ENCODE measurements around the gene DNAJB11. TPM values are rescaled to one million over a fixed set of nuclear protein-coding genes. Genes with fewer than 3 reads are reported as not detected.

The DNAJB11 gene
- total and polyA plus RNA-seq, 2 donors (not counting 1 experiment from before 2014, with no cell fraction given): 17.9 to 27.7 TPM

DNA sequence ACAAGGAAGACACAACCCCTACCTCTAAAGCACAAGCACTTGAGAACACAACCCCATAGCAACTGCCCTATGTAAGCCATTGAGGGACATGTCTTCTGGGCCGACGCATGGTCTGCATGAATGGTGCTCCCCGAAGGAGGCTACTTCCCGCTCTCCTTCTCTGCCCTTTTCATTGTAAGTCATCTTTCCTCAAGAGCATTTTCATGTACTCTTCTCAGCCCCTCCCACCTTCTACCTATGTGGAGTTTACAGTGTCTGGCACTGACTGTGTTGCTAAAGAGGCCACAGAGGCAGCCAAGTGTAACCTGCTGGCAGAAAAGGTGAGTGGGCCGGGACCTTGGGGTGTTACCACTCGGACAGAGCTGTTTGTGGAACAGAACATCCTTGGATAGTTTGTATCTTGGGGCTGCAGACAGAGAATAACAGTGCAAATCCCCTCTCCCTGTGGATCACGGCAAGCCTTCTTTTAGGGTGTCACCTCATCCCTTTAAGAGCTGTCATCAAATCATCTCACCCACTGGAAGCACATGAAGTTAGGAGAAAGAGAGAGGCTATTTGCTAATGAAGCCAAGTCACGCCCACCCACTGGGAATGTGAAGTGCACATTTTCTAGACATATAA is 47.9 kb downstream of the DNAJB11 start:
- CTCF ChIA-PET: interaction anchor here (1.3 to 11.3 kb wide), 13 partner anchors 7 to 675 kb away, joined by 3 to 237 read pairs (median 43); no protein-coding TSS in a partner anchor
- H3K27me3 Mint-ChIP-seq: peaks cover 57% of the 10 kb centered on the region
- Histone ChIP-seq H3K79me2 (ENCODE audit: control insufficient read depth, insufficient read depth, low read length) (no peaks in the 10 kb centered on the region), H3K4me2 (replicated peaks; ENCODE audit: low read depth, low read length, poor library complexity, severe bottlenecking) (no peak overlapping the region), H3K36me3 (replicated peaks in 1 of 2; ENCODE audit: control extremely low read depth in 1 of 2, control insufficient read depth in 1 of 2, extremely low read depth in 1 of 2, insufficient read depth in 2 of 2, low read length in 1 of 2) (no peaks in the 10 kb centered on the region), H3K4me1 (ENCODE audit: control insufficient read depth in 2 of 2, insufficient read depth in 2 of 2, low read length in 2 of 2) (peaks cover 19% of the 10 kb centered on the region in 2 donors), H3K9ac (ENCODE audit: low read length) (no peak overlapping the region), H3K9me3 (ENCODE audit: control extremely low read depth in 1 of 3, control insufficient read depth in 2 of 3, insufficient read depth in 1 of 3, low read length in 2 of 3) (no peaks in the 10 kb centered on the region), H3K4me3 (ENCODE audit: control extremely low read depth in 1 of 5, extremely low read depth in 1 of 5, insufficient read depth in 1 of 5, low read depth in 2 of 5, low read length in 4 of 5) (no peak overlapping the region), H3K27ac (ENCODE audit: low read length in 2 of 2) (no peak overlapping the region), H2AFZ (ENCODE audit: insufficient read depth, low read depth, low read length, poor library complexity, severe bottlenecking) (no peak overlapping the region), H3K27me3 (replicated peaks in 1 of 4; ENCODE audit: control extremely low read depth in 1 of 4, control insufficient read depth in 3 of 4, insufficient read depth in 4 of 4, low read length in 3 of 4) (peaks cover 0 to 28% (median 6%) of the 10 kb centered on the region in 4 experiments), H4K20me1 (ENCODE audit: control insufficient read depth, insufficient read depth, low read length, poor library complexity, severe bottlenecking) (no peaks in the 10 kb centered on the region)
- H3K4me1 Mint-ChIP-seq: peaks cover 13% of the 10 kb centered on the region
- ATAC-seq (ENCODE audit: low read depth): no peak
- POLR2A ChIA-PET: no interaction called here
- 100% methylated on average over 3 of the region's 8 CpGs for WGBS (ENCODE audit: insufficient coverage)
- H3K9me3 Mint-ChIP-seq (ENCODE audit: insufficient read depth): no peaks in the 10 kb centered on the region
- DNase-seq: no peak
- TF ChIP-seq EZH2 (IDR thresholded peaks at IDR 0.05; ENCODE audit: borderline replicate concordance, insufficient read depth, low read depth, low read length, poor library complexity, severe bottlenecking) (no peak), CTCF (IDR thresholded peaks at IDR 0.05) (no peak)
- no peak overlapping the region for H3K4me3 Mint-ChIP-seq
- no peak overlapping the region for H3K27ac Mint-ChIP-seq
- intact Hi-C loops (cut with micrococcal nuclease): loop anchor here (5.0 kb wide), 2 partner anchors 189 to 549 kb away; partner anchors contain the start of gene RFC4

DNA sequence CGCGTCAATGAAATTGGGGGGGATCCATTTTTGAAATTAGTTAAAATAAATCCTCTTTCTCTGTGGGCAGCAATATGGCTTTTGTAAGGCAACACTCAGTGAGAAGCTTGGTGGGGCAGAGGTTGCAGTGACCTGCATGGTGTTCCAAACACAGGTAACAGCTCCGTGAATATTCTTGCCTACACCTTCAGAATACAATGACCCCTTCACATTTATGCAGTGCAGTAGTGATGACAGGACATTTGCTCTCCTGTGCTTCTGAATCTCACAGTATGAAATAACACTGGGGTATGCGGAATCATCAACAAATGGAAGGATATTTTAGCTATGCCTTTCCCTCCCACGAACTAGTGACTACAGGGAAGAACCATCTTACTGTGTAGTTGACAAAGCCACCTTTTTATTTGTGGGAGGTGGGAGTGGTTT is 49.3 kb downstream of the DNAJB11 start:
- Histone ChIP-seq H3K9me3 (ENCODE audit: control extremely low read depth in 1 of 3, control insufficient read depth in 2 of 3, insufficient read depth in 1 of 3, low read length in 2 of 3) (no peaks in the 10 kb centered on the region), H3K9ac (ENCODE audit: low read length) (no peak overlapping the region), H2AFZ (ENCODE audit: insufficient read depth, low read depth, low read length, poor library complexity, severe bottlenecking) (no peak overlapping the region), H3K4me3 (ENCODE audit: control extremely low read depth in 1 of 5, extremely low read depth in 1 of 5, insufficient read depth in 1 of 5, low read depth in 2 of 5, low read length in 4 of 5) (no peak overlapping the region), H3K27ac (ENCODE audit: low read length in 2 of 2) (no peak overlapping the region), H3K4me1 (ENCODE audit: control insufficient read depth in 2 of 2, insufficient read depth in 2 of 2, low read length in 2 of 2) (peaks cover 10 to 12% of the 10 kb centered on the region in 2 donors), H3K27me3 (replicated peaks in 1 of 4; ENCODE audit: control extremely low read depth in 1 of 4, control insufficient read depth in 3 of 4, insufficient read depth in 4 of 4, low read length in 3 of 4) (peaks cover 0 to 28% (median 6%) of the 10 kb centered on the region in 4 experiments), H3K36me3 (replicated peaks in 1 of 2; ENCODE audit: control extremely low read depth in 1 of 2, control insufficient read depth in 1 of 2, extremely low read depth in 1 of 2, insufficient read depth in 2 of 2, low read length in 1 of 2) (no peaks in the 10 kb centered on the region), H3K4me2 (replicated peaks; ENCODE audit: low read depth, low read length, poor library complexity, severe bottlenecking) (no peak overlapping the region), H4K20me1 (ENCODE audit: control insufficient read depth, insufficient read depth, low read length, poor library complexity, severe bottlenecking) (no peaks in the 10 kb centered on the region), H3K79me2 (ENCODE audit: control insufficient read depth, insufficient read depth, low read length) (no peaks in the 10 kb centered on the region)
- ChIA-PET POLR2A (no interaction called here), CTCF (interaction anchor here (0.9 to 1.3 kb wide), 2 partner anchors 52 to 643 kb away, joined by 3 to 4 read pairs; no protein-coding TSS in a partner anchor)
- ATAC-seq (ENCODE audit: low read depth): no peak
- H3K9me3 Mint-ChIP-seq (ENCODE audit: insufficient read depth): no peaks in the 10 kb centered on the region
- H3K27me3 Mint-ChIP-seq: peaks cover 47% of the 10 kb centered on the region
- TF ChIP-seq CTCF (IDR thresholded peaks at IDR 0.05) (no peak), EZH2 (IDR thresholded peaks at IDR 0.05; ENCODE audit: borderline replicate concordance, insufficient read depth, low read depth, low read length, poor library complexity, severe bottlenecking) (no peak)
- H3K4me3 Mint-ChIP-seq: no peak overlapping the region
- H3K4me1 Mint-ChIP-seq: peaks cover 9% of the 10 kb centered on the region
- no peak overlapping the region for H3K27ac Mint-ChIP-seq
- DNase-seq: no peak
- WGBS (ENCODE audit: insufficient coverage): 100% methylated on average over 1 of the region's 5 CpGs
- intact Hi-C loops (cut with micrococcal nuclease): loop anchor here (5.0 kb wide), 2 partner anchors 188 to 548 kb away; partner anchors contain the start of gene RFC4

Measured in B cell (primary cell).